GM19193 (cell line): ENCODE measurements around the gene SHFL.
A peak's percentile ranks its signal among the peaks of the same experiment; 100 is the strongest.

Experiments
- POLR2A ChIP-seq: IDR thresholded peaks from 4 replicates; pipeline ENCODE4 v1.6.1; 2011; ENCODE audit not compliant: insufficient read depth, insufficient read length; ENCODE audit errors: extremely low read depth

Gene SHFL

DNA sequence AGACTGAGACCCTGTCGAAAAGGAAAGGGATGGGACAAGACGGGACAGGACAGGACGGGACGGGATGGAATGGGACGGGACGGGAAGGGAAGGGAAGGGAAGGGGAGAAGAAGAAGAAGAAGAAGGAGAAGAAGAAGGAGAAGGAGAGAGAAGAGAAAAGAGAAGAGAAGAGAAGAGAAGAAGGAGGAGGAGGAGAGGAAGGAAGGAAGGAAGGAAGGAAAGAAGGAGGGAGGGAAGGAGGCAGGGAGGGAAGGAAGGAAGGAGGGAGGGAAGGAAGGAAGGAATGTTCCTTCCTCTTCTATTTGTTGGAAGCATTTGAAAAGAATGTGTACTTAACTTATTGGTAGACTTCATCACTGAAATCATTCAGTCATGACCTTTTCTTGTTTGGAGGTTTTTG lies 9.6 kb upstream of the SHFL start:
- TF ChIP-seq POLR2A = no peak

DNA sequence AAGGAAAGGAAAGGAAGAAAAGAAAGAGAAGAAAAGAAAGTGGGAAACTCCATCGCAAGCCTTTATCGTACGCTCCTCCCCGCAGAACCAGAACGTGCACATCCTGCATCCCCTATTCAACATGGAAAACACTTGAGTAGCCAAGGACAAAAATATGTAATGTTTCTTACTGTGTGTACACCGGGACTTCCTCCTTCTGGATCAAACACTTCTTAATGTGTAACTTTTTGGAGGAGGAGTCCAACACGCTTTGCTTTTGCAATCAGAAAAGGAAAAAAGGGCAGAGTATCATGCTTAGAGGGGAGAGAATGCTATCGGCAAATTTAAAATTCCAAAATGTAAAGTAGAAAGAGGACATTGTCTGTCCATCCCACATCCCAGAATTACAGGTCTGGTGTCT lies 7.8 kb upstream of the SHFL start:
- TF ChIP-seq POLR2A = no peak

DNA sequence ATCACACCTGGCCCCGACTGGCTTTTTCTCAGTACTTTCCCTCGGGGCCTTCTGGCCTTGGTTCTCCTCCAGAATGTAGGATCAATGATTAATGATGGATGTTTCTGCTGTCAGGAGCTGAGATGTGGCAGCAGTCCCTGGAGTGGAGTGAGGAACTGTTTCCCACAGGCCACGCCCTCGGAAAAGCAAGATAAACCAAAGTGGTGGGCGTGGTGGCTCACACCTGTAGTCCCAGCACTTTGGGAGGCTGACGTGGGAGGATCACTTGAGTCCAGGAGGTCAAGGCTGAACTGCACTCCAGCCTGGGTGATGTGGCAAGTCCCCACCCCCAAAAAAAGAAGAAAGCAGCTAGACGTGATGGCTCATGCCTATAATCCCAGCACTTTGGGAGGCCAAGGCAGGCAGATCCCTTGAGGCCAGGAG lies 7.1 kb upstream of the SHFL start:
- TF ChIP-seq POLR2A = no peak

- no peak for TF ChIP-seq POLR2A
Measured at GRCh38 chr19:10083911-10084310, 2.2 kb upstream of the SHFL start.

GRCh38 chr19:10084803-10085202 lies 1.3 kb upstream of the SHFL start:
- no peak for TF ChIP-seq POLR2A

DNA sequence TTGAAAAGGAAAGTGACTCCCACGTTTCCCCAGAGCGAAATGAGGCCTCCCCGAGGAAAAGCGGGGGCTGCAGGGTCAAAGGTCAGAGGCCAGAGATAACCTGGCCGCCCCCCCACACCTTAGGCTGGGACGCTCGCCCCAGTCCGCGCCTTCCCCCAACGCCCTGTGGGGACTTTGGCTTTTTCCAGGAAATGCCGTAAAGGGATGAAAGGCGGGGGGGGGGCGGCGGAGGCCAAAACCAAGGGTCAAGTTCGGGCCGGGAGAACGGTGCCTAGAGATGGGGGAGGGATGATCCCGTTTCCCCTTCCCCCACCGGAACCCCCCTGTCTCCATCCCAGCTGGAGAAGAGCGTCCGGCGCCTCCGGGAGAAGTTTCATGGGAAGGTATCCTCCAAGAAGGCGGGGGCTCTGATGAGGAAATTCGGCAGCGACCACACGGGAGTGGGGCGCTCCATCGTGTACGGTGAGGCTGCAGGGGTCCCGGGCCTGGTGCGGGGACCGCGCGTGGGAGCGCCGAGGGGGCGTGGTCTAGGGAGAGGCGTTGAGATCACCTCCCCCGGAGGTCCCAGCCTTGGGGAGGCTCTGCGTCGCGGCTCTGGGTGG lies 575 bp downstream of the SHFL start:
- TF ChIP-seq POLR2A = peak; percentile 21

DNA sequence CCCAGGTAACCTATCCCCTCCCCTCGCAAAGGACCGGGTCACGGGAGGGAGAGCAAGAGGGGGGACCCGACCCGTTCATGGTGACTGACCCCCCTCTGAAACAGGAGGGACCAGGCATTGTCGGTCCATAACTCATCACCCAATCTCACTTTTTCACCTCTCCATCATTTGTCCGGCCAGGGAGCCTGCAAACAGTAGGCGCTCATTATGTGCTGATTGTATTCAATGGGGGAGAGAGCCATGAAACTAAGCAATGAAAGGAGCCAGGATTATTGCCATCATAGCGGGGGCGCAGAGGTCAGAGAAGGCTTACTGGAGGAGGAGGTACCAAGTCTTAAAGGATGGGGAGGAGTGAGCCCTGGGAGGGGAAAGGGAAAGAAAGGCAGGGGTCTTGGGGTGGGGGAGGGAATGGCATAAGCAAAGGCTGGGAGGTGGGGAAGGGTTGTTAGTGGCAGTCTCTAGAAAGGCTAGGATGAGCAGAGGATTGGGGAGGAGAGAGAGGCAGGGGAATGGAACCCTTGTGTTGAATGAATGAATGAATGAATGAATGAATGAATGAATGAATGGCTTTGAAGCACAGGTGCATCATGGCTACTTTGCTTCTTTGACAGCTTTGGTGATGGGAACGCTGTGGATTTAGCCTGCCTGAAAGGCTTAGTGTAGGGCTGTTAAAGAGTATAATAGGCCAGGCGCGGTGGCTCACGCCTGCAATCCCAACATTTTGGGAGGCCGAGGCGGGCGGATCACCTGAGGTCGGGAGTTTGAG lies 1.4 kb downstream of the SHFL start:
- TF ChIP-seq POLR2A = no peak

DNA sequence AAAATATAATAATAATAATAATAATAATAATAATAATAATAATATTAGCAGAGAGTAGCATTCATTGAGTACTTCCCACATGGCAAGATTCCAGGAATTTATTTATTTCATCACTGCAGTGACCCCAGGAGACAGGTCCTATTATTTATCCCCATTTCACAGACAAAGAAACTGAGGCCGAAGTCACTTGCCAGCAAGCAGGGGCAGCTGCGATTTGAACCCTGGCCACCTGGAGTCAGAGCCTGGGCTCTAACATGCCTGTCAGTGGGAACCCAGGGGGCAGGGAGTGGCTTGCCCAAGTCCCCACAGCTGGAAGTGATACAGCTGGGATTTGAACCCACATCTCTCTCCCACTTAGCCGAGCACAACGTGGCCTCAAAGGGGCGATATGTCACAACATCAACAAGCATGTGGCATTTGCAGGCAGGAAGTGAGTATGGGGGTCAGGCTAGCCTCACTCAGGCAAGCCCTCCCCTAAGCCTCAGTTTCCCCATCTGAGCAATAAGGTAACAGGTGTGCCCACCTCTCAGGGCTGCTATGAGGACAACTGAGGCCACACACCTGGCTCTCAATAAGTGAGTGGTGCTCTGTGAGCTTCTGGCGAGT lies 2.9 kb downstream of the SHFL start:
- peak; percentile 13 for TF ChIP-seq POLR2A

DNA sequence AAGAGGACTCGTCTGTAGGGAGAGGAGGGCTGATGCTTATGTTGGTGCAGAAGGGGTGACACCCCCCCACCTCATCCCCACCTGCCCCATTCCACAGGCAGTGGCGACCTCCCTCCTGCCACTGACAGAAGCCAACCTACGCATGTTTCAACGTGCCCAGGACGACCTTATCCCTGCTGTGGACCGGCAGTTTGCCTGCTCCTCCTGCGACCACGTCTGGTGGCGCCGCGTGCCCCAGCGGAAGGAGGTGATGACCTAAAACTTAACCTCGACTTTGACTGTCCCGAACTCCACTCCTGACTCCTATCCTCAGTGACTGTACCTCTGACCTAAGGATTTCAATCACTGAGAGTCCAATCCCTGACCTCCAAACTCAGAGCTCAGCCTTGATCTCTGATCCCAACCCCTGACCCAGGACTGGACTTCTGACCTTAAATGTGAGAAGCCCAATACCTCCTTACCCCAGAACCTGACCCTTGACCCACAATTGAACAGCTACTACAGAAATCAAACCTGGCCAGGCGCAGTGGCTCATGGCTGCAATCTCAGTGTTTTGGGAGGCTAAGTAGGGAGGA lies 3.8 kb downstream of the SHFL start:
- TF ChIP-seq POLR2A = peak; percentile 17

GRCh38 chr19:10091370-10091687 lies 5.2 kb downstream of the SHFL start:
- no peak for TF ChIP-seq POLR2A

DNA sequence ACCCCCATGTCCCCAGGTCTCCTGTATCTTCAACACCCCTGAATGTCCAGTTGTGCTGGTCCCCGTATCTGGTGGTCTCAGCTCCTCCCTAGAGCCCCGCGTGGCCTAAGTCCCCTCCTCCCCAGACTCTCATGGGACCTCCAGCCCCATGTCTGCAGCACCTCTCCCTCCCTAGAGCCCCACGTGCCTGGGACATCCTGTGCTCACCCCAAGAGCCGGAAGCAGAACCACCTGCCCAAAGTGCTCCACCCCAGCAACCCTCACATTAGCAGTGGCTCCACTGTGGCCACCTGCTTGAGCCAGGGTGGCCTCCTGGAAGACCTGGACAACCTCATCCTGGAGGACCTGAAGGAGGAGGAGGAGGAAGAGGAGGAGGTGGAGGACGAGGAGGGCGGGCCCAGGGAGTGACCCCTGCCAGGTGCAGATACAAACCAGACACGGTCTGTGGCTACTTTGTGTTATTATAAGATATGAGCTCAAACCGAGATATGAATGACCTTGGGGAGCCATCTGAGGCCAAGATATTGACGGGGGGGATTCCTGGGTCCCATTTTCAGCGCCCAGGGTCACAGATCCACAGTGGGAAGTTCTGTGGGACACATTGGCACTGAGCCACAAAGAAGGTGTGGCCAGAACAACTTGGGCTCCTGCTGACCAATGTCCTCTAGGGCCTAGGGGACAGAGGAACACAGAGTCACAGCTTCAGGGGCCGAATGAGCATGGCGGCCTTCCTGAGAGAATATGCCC lies 6.0 kb downstream of the SHFL start:
- peak; percentile 45 for TF ChIP-seq POLR2A

GRCh38 chr19:10092648-10093294 lies 6.7 kb downstream of the SHFL start:
- peak; percentile 9 for TF ChIP-seq POLR2A

- no peak for TF ChIP-seq POLR2A
Measured at GRCh38 chr19:10093295-10094186, 7.4 kb downstream of the SHFL start.

DNA sequence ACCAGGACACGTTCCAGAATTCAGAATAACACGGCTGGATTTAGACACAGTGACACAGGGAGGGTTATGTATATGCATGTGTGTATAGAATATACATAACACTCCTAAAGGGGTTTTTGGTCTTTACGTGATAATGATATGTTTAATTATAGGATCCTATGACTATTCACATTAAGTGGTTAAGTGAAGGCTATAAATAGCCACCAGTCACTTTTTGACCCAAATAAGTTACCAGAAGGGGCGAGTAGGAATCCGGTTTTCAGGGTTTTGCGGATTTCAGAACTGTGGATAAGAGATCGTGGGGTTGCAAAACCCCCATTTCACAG lies 9.5 kb downstream of the SHFL start:
- TF ChIP-seq POLR2A = no peak

- peak; percentile 78 for TF ChIP-seq POLR2A
Measured at GRCh38 chr19:10095948-10096614, 10.0 kb downstream of the SHFL start.
